K562 (cell line): ENCODE data around the gene SSBP2. TPM values are rescaled to one million over a fixed set of nuclear protein-coding genes. Genes with fewer than 3 reads are reported as not detected.

Source experiments
- ARID2 ChIP-seq: fragments of 450-650 bp; IDR thresholded peaks from 2 replicates; pipeline ENCODE4 v1.6.1; 2017; ENCODE audit warnings: antibody characterized with exemption, mild to moderate bottlenecking
- CBFB ChIP-seq: sonication (generic); formaldehyde crosslinking; IDR thresholded peaks from 2 replicates; pipeline ENCODE4 v1.4.0; 2020; ENCODE audit warnings: mild to moderate bottlenecking, missing genetic modification reagents
- CEBPZ ChIP-seq: fragments of 150-350 bp; IDR thresholded peaks from 2 replicates; pipeline ENCODE4 v1.6.1; 2014; ENCODE audit warnings: low read depth, mild to moderate bottlenecking, low read length, borderline replicate concordance
- GATAD2B ChIP-seq: fragments of 450-650 bp; IDR thresholded peaks from 2 replicates; pipeline ENCODE4 v1.6.1; 2017; ENCODE audit warnings: mild to moderate bottlenecking, borderline replicate concordance
- HMG20B ChIP-seq: fragments of 250-450 bp; sonication (Bioruptor Pico); IDR thresholded peaks from 2 replicates; pipeline ENCODE4 v1.5.0; 2021; ENCODE audit warnings: mild to moderate bottlenecking
- MAFK ChIP-seq: IDR thresholded peaks from 2 replicates; pipeline ENCODE4 v1.6.1; 2011; ENCODE audit warnings: low read length, improper control_type of control experiment
- MAX ChIP-seq: sonication (generic); formaldehyde crosslinking; IDR thresholded peaks from 2 replicates; pipeline ENCODE4 v1.9.0; 2022; ENCODE audit warnings: mild to moderate bottlenecking, missing genetic modification reagents
- MED1 ChIP-seq: sonication (generic); formaldehyde crosslinking; IDR thresholded peaks from 2 replicates; pipeline ENCODE4 v1.8.1; 2023; ENCODE audit warnings: missing genetic modification reagents, borderline replicate concordance
- RERE ChIP-seq: sonication (generic); formaldehyde crosslinking; IDR thresholded peaks from 2 replicates; pipeline ENCODE4 v1.8.0; 2023; ENCODE audit warnings: missing genetic modification reagents, mild to moderate bottlenecking, borderline replicate concordance
- ZNF347 ChIP-seq: fragments of 450-650 bp; formaldehyde crosslinking; IDR thresholded peaks from 2 replicates; pipeline ENCODE4 v1.4.0; 2020; ENCODE audit warnings: low read depth, mild to moderate bottlenecking, moderate library complexity
- polyA plus RNA-seq, 8 experiments: library from polyadenylated mRNA; depleted of rRNA in 4 of 8; stranded (reverse) in 5 of 8; unstranded in 3 of 8; fragments of >200 nt; fragmentation: Nextera tagmentation in 2 of 8; fragmentation: Illumina TruSeq in 1 of 8; extraction: Ambion mirVana in 2 of 8; extraction: Trizol in 1 of 8; gene quantifications; 2 replicates each; pipeline versions ENCODE4 v1.2.1 to v1.2.3, GENCODE V29; 2011 to 2014; ENCODE audit warnings: inconsistent platforms in 1 of 8, missing spikeins in 1 of 8
- total RNA-seq, 7 experiments: library from RNA; depleted of rRNA in 6 of 7; stranded (reverse); fragments of >200 nt in 6 of 7; fragmentation: Illumina TruSeq in 2 of 7; extraction: Trizol in 2 of 7; gene quantifications; 2 replicates each; pipeline versions ENCODE4 v1.2.1 to v1.2.3, GENCODE V29; 2011 to 2021; ENCODE audit warnings: low replicate concordance in 1 of 7

SSBP2 gene
- total and polyA plus RNA-seq, 9 of the 15 experiments (the other 6 are each of a cell fraction or from before 2014, with no cell fraction given) = 22.3 to 133 (median 42.1) TPM

GRCh38 chr5:81516091-81516490 is 234.8 kb downstream of the SSBP2 start (continued):
- TF ChIP-seq MAX (CRISPR knock-in tag) (no peak), RERE (CRISPR knock-in tag) (no peak), CBFB (CRISPR knock-in tag) (no peak), ZNF347 (CRISPR knock-in tag) (no peak), ARID2 (no peak), CEBPZ (no peak), HMG20B (no peak), MAFK (no peak), GATAD2B (no peak), MED1 (no peak)
